A673 (cell line): ENCODE results near the gene SEBOX. TPM values are rescaled to one million over a fixed set of nuclear protein-coding genes. Genes with fewer than 3 reads are reported as not detected.
"Not testable (repeated sequence)": the region's sequence is repeated elsewhere in the genome, so short reads cannot be mapped to it uniquely, and the experiment has no call there.

ENCODE experiments used
- BruUV-seq: library from RNA; stranded (reverse); fragments of 400-500 nt; replicated peaks from 2 replicates; lab custom pipeline; 2021; lab: Mats Ljungman, UMichigan
- CTCF ChIA-PET: fragments of 300-600 bp; sonication (Branson Sonifier 250); formaldehyde crosslinking; loops from one replicate; lab custom pipeline; 2022; ENCODE audit warnings: antibody characterized with exemption; lab: Charles Lee
- POLR2A ChIA-PET: fragments of 300-600 bp; sonication (Branson Sonifier 250); formaldehyde crosslinking; loops from one replicate; lab custom pipeline; 2022; ENCODE audit warnings: antibody characterized with exemption; ENCODE audit not compliant: low non-redundant PET; lab: Charles Lee
- DNase-seq: peaks from one replicate; pipeline ENCODE4 v3.0.0-alpha.2; 2015; ENCODE audit warnings: low spot score
- H3K27ac ChIP-seq: fragments of 200-600 bp; sonication (generic); 2 replicates; pipeline ENCODE4 v1.5.1; 2016; ENCODE audit warnings: mixed run types, low read depth, mild to moderate bottlenecking, mixed read lengths, antibody characterized with exemption, low read length; ENCODE audit not compliant: poor library complexity, severe bottlenecking
- H3K27me3 ChIP-seq: fragments of 200-600 bp; sonication (generic); replicated peaks from 2 replicates; pipeline ENCODE4 v1.6.1; 2017; ENCODE audit warnings: mixed run types, low read depth, mild to moderate bottlenecking, mixed read lengths, antibody characterized with exemption, low read length; ENCODE audit not compliant: insufficient read depth, poor library complexity
- H3K36me3 ChIP-seq: fragments of 200-600 bp; sonication (generic); 2 replicates; pipeline ENCODE4 v1.6.1; 2016; ENCODE audit warnings: mixed run types, mild to moderate bottlenecking, mixed read lengths, antibody characterized with exemption, low read length; ENCODE audit not compliant: insufficient read depth, poor library complexity, severe bottlenecking
- H3K4me1 ChIP-seq: fragments of 200-600 bp; sonication (generic); 2 replicates; pipeline ENCODE4 v1.6.1; 2017; ENCODE audit warnings: mixed run types, mild to moderate bottlenecking, mixed read lengths, antibody characterized with exemption, low read length; ENCODE audit not compliant: insufficient read depth, poor library complexity, severe bottlenecking
- H3K4me3 ChIP-seq: fragments of 200-600 bp; sonication (generic); 2 replicates; pipeline ENCODE4 v1.5.1; 2016; ENCODE audit warnings: low read depth, mixed run types, mild to moderate bottlenecking, mixed read lengths, low read length; ENCODE audit not compliant: poor library complexity, severe bottlenecking
- H3K9me3 ChIP-seq: fragments of 200-600 bp; sonication (generic); 2 replicates; pipeline ENCODE4 v1.6.1; 2016; ENCODE audit warnings: mixed run types, low read depth, mild to moderate bottlenecking, mixed read lengths, antibody characterized with exemption, low read length; ENCODE audit not compliant: poor library complexity, severe bottlenecking
- CTCF ChIP-seq: fragments of 300-800, 200-600 bp; sonication (generic); conservative IDR thresholded peaks from 2 replicates; pipeline ENCODE4 v1.5.1; 2017; ENCODE audit warnings: low read depth, mild to moderate bottlenecking, antibody characterized with exemption, low read length, moderate library complexity, mixed read lengths
- EZH2 ChIP-seq: fragments of 200-600 bp; sonication (generic); IDR thresholded peaks from 2 replicates; pipeline ENCODE4 v1.6.1; 2017; ENCODE audit warnings: borderline replicate concordance, low read depth, mild to moderate bottlenecking, mixed read lengths, antibody characterized with exemption, low read length; ENCODE audit not compliant: poor library complexity, severe bottlenecking
- intact Hi-C: fragments of 100-400 bp; cut with micrococcal nuclease; formaldehyde crosslinking; loops from one replicate; pipeline ENCODE4 v1.10.0; 2022; ENCODE audit not compliant: unreplicated experiment
- total RNA-seq: library from RNA; stranded (reverse); gene quantifications from 2 replicates; pipeline ENCODE4 v1.2.3, GENCODE V29; 2021

SEBOX gene
- total RNA-seq, 1 experiment from 2014 or later = not detected

GRCh38 chr17:28341516-28341915 is 23.5 kb downstream of the SEBOX start:
- ChIA-PET POLR2A (no interaction called here), CTCF (no interaction called here)
- H3K27me3 ChIP-seq = no peaks in the 10 kb centered on the region
- H3K4me1 ChIP-seq = peaks cover 4% of the 10 kb centered on the region
- TF ChIP-seq CTCF (no peak), EZH2 (no peak)
- no peaks in the 10 kb centered on the region for H3K9me3 ChIP-seq
- H3K36me3 ChIP-seq = peaks cover 42% of the 10 kb centered on the region
- H3K27ac ChIP-seq = no peak overlapping the region
- intact Hi-C loops = no loop called here
- no peak for DNase-seq
- H3K4me3 ChIP-seq = no peak overlapping the region
- no TSS peak for BruUV-seq

GRCh38 chr17:28340374-28340773 is 24.6 kb downstream of the SEBOX start:
- TF ChIP-seq CTCF (no peak), EZH2 (no peak)
- Histone ChIP-seq H3K27ac (no peak overlapping the region), H3K27me3 (no peaks in the 10 kb centered on the region), H3K36me3 (peaks cover 33% of the 10 kb centered on the region), H3K4me1 (peaks cover 6% of the 10 kb centered on the region), H3K4me3 (no peak overlapping the region), H3K9me3 (no peaks in the 10 kb centered on the region)
- DNase-seq = no peak
- no TSS peak for BruUV-seq
- ChIA-PET CTCF (no interaction called here), POLR2A (no interaction called here)
- intact Hi-C loops = no loop called here

- CTCF ChIA-PET = no interaction called here
- no TSS peak for BruUV-seq
- no peaks in the 10 kb centered on the region for H3K9me3 ChIP-seq
- no peak for DNase-seq
- no peak overlapping the region for H3K27ac ChIP-seq
- TF ChIP-seq EZH2 (no peak), CTCF (no peak)
- H3K27me3 ChIP-seq = no peaks in the 10 kb centered on the region
- POLR2A ChIA-PET = no interaction called here
- no peak overlapping the region for H3K4me3 ChIP-seq
- H3K4me1 ChIP-seq = peaks cover 7% of the 10 kb centered on the region
- H3K36me3 ChIP-seq = peaks cover 29% of the 10 kb centered on the region
- intact Hi-C loops = no loop called here
Observed at GRCh38 chr17:28339431-28339830, 25.6 kb downstream of the SEBOX start.

GRCh38 chr17:28338769-28339212 is 26.2 kb downstream of the SEBOX start:
- BruUV-seq, H3K9me3 ChIP-seq, intact Hi-C loops, H3K27me3 ChIP-seq, POLR2A ChIA-PET, DNase-seq, H3K4me3 ChIP-seq, H3K27ac ChIP-seq: not testable (repeated sequence)
- CTCF ChIA-PET = interaction anchor here (0.5 kb wide), 1 partner anchor 207 kb away, joined by 6 read pairs; no protein-coding TSS in a partner anchor
- Histone ChIP-seq H3K4me1 (peaks cover 11% of the 10 kb centered on the region), H3K36me3 (peaks cover 25% of the 10 kb centered on the region)
